HEK293 (cell line): ENCODE data around the gene ATF7IP2.

ENCODE experiments used
- KLF8 ChIP-seq: fragments of 450-650 bp; formaldehyde crosslinking; IDR thresholded peaks from 2 replicates; pipeline ENCODE4 v1.5.1; 2016; ENCODE audit warnings: missing biosample characterization, missing genetic modification characterization
- RBAK ChIP-seq: fragments of 450-650 bp; formaldehyde crosslinking; IDR thresholded peaks from 2 replicates; pipeline ENCODE4 v1.5.1; 2016; ENCODE audit warnings: missing biosample characterization, missing genetic modification characterization
- SP7 ChIP-seq: fragments of 450-650 bp; formaldehyde crosslinking; IDR thresholded peaks from 2 replicates; pipeline ENCODE4 v1.5.1; 2016; ENCODE audit warnings: missing biosample characterization, missing genetic modification characterization
- WT1 ChIP-seq: fragments of 450-650 bp; formaldehyde crosslinking; IDR thresholded peaks from 2 replicates; pipeline ENCODE4 v1.5.1; 2016; ENCODE audit warnings: missing biosample characterization, missing genetic modification characterization
- ZNF169 ChIP-seq: fragments of 450-650 bp; formaldehyde crosslinking; IDR thresholded peaks from 2 replicates; pipeline ENCODE4 v1.5.1; 2016; ENCODE audit warnings: missing biosample characterization, missing genetic modification characterization
- ZNF175 ChIP-seq: fragments of 450-650 bp; formaldehyde crosslinking; IDR thresholded peaks from 2 replicates; pipeline ENCODE4 v1.5.1; 2016; ENCODE audit warnings: missing biosample characterization, missing genetic modification characterization
- ZNF473 ChIP-seq: fragments of 450-650 bp; formaldehyde crosslinking; IDR thresholded peaks from 2 replicates; pipeline ENCODE4 v1.5.1; 2017; ENCODE audit warnings: missing biosample characterization, missing genetic modification characterization
- ZNF658 ChIP-seq: fragments of 450-650 bp; formaldehyde crosslinking; IDR thresholded peaks from 2 replicates; pipeline ENCODE4; 2016; ENCODE audit warnings: missing biosample characterization, missing genetic modification characterization
- ZNF670 ChIP-seq: fragments of 450-650 bp; formaldehyde crosslinking; IDR thresholded peaks from 2 replicates; pipeline ENCODE4 v1.5.1; 2016; ENCODE audit warnings: missing biosample characterization, missing genetic modification characterization, low read depth
- ZXDB ChIP-seq: fragments of 450-650 bp; formaldehyde crosslinking; IDR thresholded peaks from 2 replicates; pipeline ENCODE4 v1.5.1; 2016; ENCODE audit warnings: missing biosample characterization, missing genetic modification characterization
- TF ChIP-seq, protein P1 (sequence below): fragments of 450-650 bp; formaldehyde crosslinking; IDR thresholded peaks from 2 replicates; pipeline ENCODE4 v1.5.1; 2016; ENCODE audit warnings: missing biosample characterization, missing genetic modification characterization
- TF ChIP-seq, protein P2 (sequence below): fragments of 450-650 bp; formaldehyde crosslinking; IDR thresholded peaks from 2 replicates; pipeline ENCODE4 v1.5.1; 2016; ENCODE audit warnings: missing biosample characterization, missing genetic modification characterization
- TF ChIP-seq, protein P3 (sequence below): fragments of 450-650 bp; formaldehyde crosslinking; IDR thresholded peaks from 2 replicates; pipeline ENCODE4 v1.5.1; 2016; ENCODE audit warnings: missing biosample characterization, missing genetic modification characterization

DNA sequence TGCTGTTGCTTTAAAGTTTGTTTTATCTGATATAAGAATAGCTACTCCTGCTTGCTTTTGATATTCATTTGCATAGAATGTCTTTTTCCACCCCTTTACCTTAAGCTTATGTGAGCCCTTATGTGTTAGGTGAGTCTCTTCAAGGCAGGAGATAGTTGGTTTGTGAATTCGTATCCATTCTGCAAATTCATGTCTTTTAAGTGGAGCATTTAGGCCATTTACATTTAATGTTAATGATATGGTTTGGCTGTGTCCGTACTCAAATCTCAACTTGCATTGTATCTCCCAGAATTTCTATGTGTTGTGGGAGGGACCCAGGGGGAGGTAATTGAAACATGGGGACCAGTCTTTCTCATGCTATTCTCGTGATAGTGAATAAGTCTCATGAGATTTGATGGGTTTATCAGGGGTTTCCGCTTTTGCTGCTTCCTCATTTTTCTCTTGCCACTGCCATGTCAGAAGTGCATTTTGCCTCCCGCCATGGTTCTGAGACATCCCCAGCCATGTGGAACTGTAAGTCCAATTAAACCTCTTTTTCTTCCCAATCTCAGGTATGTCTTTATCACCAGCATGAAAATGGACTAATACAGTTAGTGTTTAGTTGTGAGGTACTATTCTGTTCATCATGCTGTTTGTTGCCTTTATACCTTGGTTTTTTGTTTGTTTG is 27.2 kb downstream of the ATF7IP2 start:
- TF ChIP-seq, protein P1, sequence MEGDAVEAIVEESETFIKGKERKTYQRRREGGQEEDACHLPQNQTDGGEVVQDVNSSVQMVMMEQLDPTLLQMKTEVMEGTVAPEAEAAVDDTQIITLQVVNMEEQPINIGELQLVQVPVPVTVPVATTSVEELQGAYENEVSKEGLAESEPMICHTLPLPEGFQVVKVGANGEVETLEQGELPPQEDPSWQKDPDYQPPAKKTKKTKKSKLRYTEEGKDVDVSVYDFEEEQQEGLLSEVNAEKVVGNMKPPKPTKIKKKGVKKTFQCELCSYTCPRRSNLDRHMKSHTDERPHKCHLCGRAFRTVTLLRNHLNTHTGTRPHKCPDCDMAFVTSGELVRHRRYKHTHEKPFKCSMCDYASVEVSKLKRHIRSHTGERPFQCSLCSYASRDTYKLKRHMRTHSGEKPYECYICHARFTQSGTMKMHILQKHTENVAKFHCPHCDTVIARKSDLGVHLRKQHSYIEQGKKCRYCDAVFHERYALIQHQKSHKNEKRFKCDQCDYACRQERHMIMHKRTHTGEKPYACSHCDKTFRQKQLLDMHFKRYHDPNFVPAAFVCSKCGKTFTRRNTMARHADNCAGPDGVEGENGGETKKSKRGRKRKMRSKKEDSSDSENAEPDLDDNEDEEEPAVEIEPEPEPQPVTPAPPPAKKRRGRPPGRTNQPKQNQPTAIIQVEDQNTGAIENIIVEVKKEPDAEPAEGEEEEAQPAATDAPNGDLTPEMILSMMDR (tag by site-specific recombination): no peak
- TF ChIP-seq ZNF175 (tag by site-specific recombination) (no peak), ZNF169 (tag by site-specific recombination) (no peak), KLF8 (tag by site-specific recombination) (no peak), ZNF658 (no peak), WT1 (tag by site-specific recombination) (no peak), ZXDB (tag by site-specific recombination) (no peak), ZNF473 (no peak), SP7 (tag by site-specific recombination) (no peak), RBAK (tag by site-specific recombination) (no peak), ZNF670 (tag by site-specific recombination) (no peak)
- TF ChIP-seq, protein P2, sequence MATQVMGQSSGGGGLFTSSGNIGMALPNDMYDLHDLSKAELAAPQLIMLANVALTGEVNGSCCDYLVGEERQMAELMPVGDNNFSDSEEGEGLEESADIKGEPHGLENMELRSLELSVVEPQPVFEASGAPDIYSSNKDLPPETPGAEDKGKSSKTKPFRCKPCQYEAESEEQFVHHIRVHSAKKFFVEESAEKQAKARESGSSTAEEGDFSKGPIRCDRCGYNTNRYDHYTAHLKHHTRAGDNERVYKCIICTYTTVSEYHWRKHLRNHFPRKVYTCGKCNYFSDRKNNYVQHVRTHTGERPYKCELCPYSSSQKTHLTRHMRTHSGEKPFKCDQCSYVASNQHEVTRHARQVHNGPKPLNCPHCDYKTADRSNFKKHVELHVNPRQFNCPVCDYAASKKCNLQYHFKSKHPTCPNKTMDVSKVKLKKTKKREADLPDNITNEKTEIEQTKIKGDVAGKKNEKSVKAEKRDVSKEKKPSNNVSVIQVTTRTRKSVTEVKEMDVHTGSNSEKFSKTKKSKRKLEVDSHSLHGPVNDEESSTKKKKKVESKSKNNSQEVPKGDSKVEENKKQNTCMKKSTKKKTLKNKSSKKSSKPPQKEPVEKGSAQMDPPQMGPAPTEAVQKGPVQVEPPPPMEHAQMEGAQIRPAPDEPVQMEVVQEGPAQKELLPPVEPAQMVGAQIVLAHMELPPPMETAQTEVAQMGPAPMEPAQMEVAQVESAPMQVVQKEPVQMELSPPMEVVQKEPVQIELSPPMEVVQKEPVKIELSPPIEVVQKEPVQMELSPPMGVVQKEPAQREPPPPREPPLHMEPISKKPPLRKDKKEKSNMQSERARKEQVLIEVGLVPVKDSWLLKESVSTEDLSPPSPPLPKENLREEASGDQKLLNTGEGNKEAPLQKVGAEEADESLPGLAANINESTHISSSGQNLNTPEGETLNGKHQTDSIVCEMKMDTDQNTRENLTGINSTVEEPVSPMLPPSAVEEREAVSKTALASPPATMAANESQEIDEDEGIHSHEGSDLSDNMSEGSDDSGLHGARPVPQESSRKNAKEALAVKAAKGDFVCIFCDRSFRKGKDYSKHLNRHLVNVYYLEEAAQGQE (tag by site-specific recombination): no peak
- TF ChIP-seq, protein P3, sequence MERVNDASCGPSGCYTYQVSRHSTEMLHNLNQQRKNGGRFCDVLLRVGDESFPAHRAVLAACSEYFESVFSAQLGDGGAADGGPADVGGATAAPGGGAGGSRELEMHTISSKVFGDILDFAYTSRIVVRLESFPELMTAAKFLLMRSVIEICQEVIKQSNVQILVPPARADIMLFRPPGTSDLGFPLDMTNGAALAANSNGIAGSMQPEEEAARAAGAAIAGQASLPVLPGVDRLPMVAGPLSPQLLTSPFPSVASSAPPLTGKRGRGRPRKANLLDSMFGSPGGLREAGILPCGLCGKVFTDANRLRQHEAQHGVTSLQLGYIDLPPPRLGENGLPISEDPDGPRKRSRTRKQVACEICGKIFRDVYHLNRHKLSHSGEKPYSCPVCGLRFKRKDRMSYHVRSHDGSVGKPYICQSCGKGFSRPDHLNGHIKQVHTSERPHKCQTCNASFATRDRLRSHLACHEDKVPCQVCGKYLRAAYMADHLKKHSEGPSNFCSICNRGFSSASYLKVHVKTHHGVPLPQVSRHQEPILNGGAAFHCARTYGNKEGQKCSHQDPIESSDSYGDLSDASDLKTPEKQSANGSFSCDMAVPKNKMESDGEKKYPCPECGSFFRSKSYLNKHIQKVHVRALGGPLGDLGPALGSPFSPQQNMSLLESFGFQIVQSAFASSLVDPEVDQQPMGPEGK: no peak
